SK-N-SH (cell line): Measurements from ENCODE around the gene MCM10. TPM values are rescaled to one million over a fixed set of nuclear protein-coding genes. Genes with fewer than 3 reads are reported as not detected.

Experiments
- CTCF ChIA-PET: fragments of 300-600, 350-600 bp; formaldehyde crosslinking; extraction: SDS; loops from one replicate; lab custom pipeline; 2021; lab: Yijun Ruan, JAX
- POLR2A ChIA-PET: fragments of 350-600 bp; sonication (Branson Sonifier 250); formaldehyde crosslinking; extraction: SDS; loops from one replicate; lab custom pipeline; 2020; ENCODE audit warnings: antibody characterized with exemption, inconsistent platforms; lab: Yijun Ruan, JAX
- DNase-seq: peaks from one replicate; pipeline ENCODE4 v3.0.0; 2012
- H2AFZ ChIP-seq: fragments of 200-600 bp; sonication (generic); 2 replicates; pipeline ENCODE4 v1.8.1; 2016; ENCODE audit warnings: antibody characterized with exemption, mild to moderate bottlenecking, low read depth
- H3F3A ChIP-seq: fragments of 200-600 bp; sonication (generic); replicated peaks from 2 replicates; pipeline ENCODE3; 2016; ENCODE audit warnings: antibody characterized with exemption, mild to moderate bottlenecking; ENCODE audit not compliant: insufficient read depth
- H3K27ac ChIP-seq, 2 experiments: fragments of 200-500 bp in 1 of 2; fragments of 200-600 bp in 1 of 2; sonication (Bioruptor generic) in 1 of 2; sonication (generic), shearing (Covaris generic) in 1 of 2; 2 replicates each; pipeline versions ENCODE4 v1.5.1 to v1.6.1; 2014 to 2016; ENCODE audit warnings: low read depth in 2 of 2, inconsistent platforms in 1 of 2, low read length in 1 of 2, mild to moderate bottlenecking in 1 of 2, mixed read lengths in 1 of 2
- H3K27me3 ChIP-seq: fragments of 200-600 bp; sonication (generic), shearing (Covaris generic); 2 replicates; pipeline ENCODE4 v1.6.1; 2016; ENCODE audit warnings: mixed run types; ENCODE audit not compliant: insufficient read depth
- H3K36me3 ChIP-seq, 2 experiments: fragments of 200-500 bp in 1 of 2; fragments of 200-600 bp in 1 of 2; sonication (Bioruptor generic) in 1 of 2; sonication (generic) in 1 of 2; replicated peaks in 1 of 2; 2 replicates each; pipeline versions ENCODE3 to v1.5.1; 2014 to 2016; ENCODE audit warnings: low read length in 1 of 2, mild to moderate bottlenecking in 1 of 2; ENCODE audit not compliant: insufficient read depth in 2 of 2, control insufficient read depth in 1 of 2
- H3K4me1 ChIP-seq, 2 experiments: fragments of 200-500 bp in 1 of 2; fragments of 200-600 bp in 1 of 2; sonication (Bioruptor generic) in 1 of 2; sonication (generic), shearing (Covaris generic) in 1 of 2; 2 replicates each; pipeline versions ENCODE4 v1.5.1 to v1.6.1; 2014 to 2016; ENCODE audit warnings: low read depth in 1 of 2, low read length in 1 of 2, mixed run types in 1 of 2; ENCODE audit not compliant: insufficient read depth in 2 of 2, control insufficient read depth in 1 of 2
- H3K4me2 ChIP-seq: fragments of 200-600 bp; sonication (generic), shearing (Covaris generic); 2 replicates; pipeline ENCODE4 v1.6.1; 2017; ENCODE audit warnings: mixed run types
- H3K4me3 ChIP-seq, 2 experiments: fragments of 200-500 bp in 1 of 2; fragments of 200-600 bp in 1 of 2; sonication (Bioruptor generic) in 1 of 2; sonication (generic), shearing (Covaris generic) in 1 of 2; 2 replicates each; pipeline versions ENCODE4 v1.5.1 to v1.8.1; 2014 to 2016; ENCODE audit warnings: low read depth in 2 of 2, inconsistent platforms in 1 of 2, low read length in 1 of 2, mild to moderate bottlenecking in 1 of 2, mixed read lengths in 1 of 2, moderate library complexity in 1 of 2
- H3K79me2 ChIP-seq: fragments of 200-600 bp; sonication (generic); 2 replicates; pipeline ENCODE4 v1.8.1; 2017; ENCODE audit warnings: mild to moderate bottlenecking; ENCODE audit not compliant: insufficient read depth
- H3K9ac ChIP-seq: fragments of 200-600 bp; sonication (generic); 2 replicates; pipeline ENCODE4 v1.6.1; 2017; ENCODE audit warnings: mixed run types
- H3K9me2 ChIP-seq: fragments of 200-600 bp; sonication (generic); 2 replicates; pipeline ENCODE4 v1.6.1; 2017; ENCODE audit warnings: mixed run types
- H3K9me3 ChIP-seq: fragments of 200-600 bp; sonication (generic); 2 replicates; pipeline ENCODE4 v1.6.1; 2017; ENCODE audit warnings: mixed run types, mild to moderate bottlenecking, moderate library complexity
- H4K20me1 ChIP-seq: fragments of 200-600 bp; sonication (generic); 2 replicates; pipeline ENCODE4 v1.6.1; 2017; ENCODE audit warnings: mild to moderate bottlenecking, mixed run types; ENCODE audit not compliant: insufficient read depth
- FOSL2 ChIP-seq: IDR thresholded peaks from 2 replicates; pipeline ENCODE4 v1.4.0; 2012; ENCODE audit warnings: low read depth, mild to moderate bottlenecking, moderate library complexity, borderline replicate concordance
- FOXJ3 ChIP-seq: sonication (generic); formaldehyde crosslinking; IDR thresholded peaks from 2 replicates; pipeline ENCODE4 v1.5.1; 2020; ENCODE audit warnings: mild to moderate bottlenecking, missing genetic modification reagents
- FOXM1 ChIP-seq: IDR thresholded peaks from 2 replicates; pipeline ENCODE4 v1.4.0; 2012; ENCODE audit warnings: low read depth, mild to moderate bottlenecking
- GABPA ChIP-seq: IDR thresholded peaks from 2 replicates; pipeline ENCODE4 v1.4.0; 2012; ENCODE audit warnings: low read depth, mild to moderate bottlenecking
- IRF3 ChIP-seq: fragments of 150-350 bp; IDR thresholded peaks from 2 replicates; pipeline ENCODE4 v1.6.1; 2016; ENCODE audit warnings: mild to moderate bottlenecking, low read depth, low read length
- JUND ChIP-seq: IDR thresholded peaks from 2 replicates; pipeline ENCODE4 v1.4.0; 2012
- POLR2AphosphoS5 ChIP-seq: IDR thresholded peaks from 2 replicates; pipeline ENCODE4 v1.6.1; 2012; ENCODE audit warnings: low read depth, low read length
- RCOR1 ChIP-seq: fragments of 150-350 bp; IDR thresholded peaks from 2 replicates; pipeline ENCODE4 v1.6.1; 2017; ENCODE audit warnings: antibody characterized with exemption, low read length
- USF2 ChIP-seq: fragments of 150-350 bp; IDR thresholded peaks from 2 replicates; pipeline ENCODE4 v1.6.1; 2017; ENCODE audit warnings: antibody characterized with exemption, low read length, low read depth, borderline replicate concordance
- ZBTB33 ChIP-seq: IDR thresholded peaks from 2 replicates; pipeline ENCODE4 v1.4.0; 2012; ENCODE audit warnings: low read depth, borderline replicate concordance
- WGBS: methylation state at CpG from one replicate; pipeline ENCODE4 v1.1.6; 2017; ENCODE audit warnings: low lambda C conversion rate; 5-methylcytosine and 5-hydroxymethylcytosine counted together
- polyA plus RNA-seq, 3 experiments: library from polyadenylated mRNA; depleted of rRNA; stranded (reverse); fragments of >200 nt; gene quantifications; 2 replicates each; pipeline ENCODE4 v1.2.3, GENCODE V29; 2012

MCM10 gene
- polyA plus RNA-seq, 1 of the 3 experiments (the other 2 are of a cell fraction): 5.1 TPM

GRCh38 chr10:13231190-13231589 lies 69.8 kb downstream of the MCM10 start:
- Histone ChIP-seq H3K4me1 (peaks cover 0 to 19% of the 10 kb centered on the region in 2 experiments; a peak in 1 of 4 replicates), H3K79me2 (no peaks in the 10 kb centered on the region), H3K4me2 (no peak overlapping the region), H2AFZ (no peak overlapping the region), H3K27me3 (no peaks in the 10 kb centered on the region), H3K36me3 (no peaks in the 10 kb centered on the region), H3F3A (no peaks in the 10 kb centered on the region), H4K20me1 (no peaks in the 10 kb centered on the region), H3K9me3 (no peaks in the 10 kb centered on the region), H3K27ac (no peak overlapping the region), H3K9me2 (no peaks in the 10 kb centered on the region), H3K9ac (no peak overlapping the region), H3K4me3 (no peak overlapping the region)
- WGBS: 59% methylated on average over 6 of the region's 9 CpGs
- ChIA-PET POLR2A (no interaction called here), CTCF (interaction anchor here (0.6 to 1.2 kb wide), 3 partner anchors 25 to 141 kb away, joined by 3 to 4 read pairs (median 3); no protein-coding TSS in a partner anchor)
- DNase-seq: no peak
- TF ChIP-seq ZBTB33 (no peak), POLR2AphosphoS5 (no peak), IRF3 (no peak), FOXM1 (no peak), GABPA (no peak), FOSL2 (no peak), FOXJ3 (no peak), RCOR1 (no peak)

GRCh38 chr10:13231808-13232207 lies 70.5 kb downstream of the MCM10 start:
- no peaks in the 10 kb centered on the region for H3K9me3 ChIP-seq
- ChIA-PET CTCF (interaction anchor here (0.6 to 1.2 kb wide), 3 partner anchors 26 to 140 kb away, joined by 3 to 4 read pairs (median 3); no protein-coding TSS in a partner anchor), POLR2A (no interaction called here)
- H3K79me2 ChIP-seq: no peaks in the 10 kb centered on the region
- no peak overlapping the region for H3K4me2 ChIP-seq
- no peak overlapping the region for H3K9ac ChIP-seq
- peaks cover 0 to 19% of the 10 kb centered on the region in 2 experiments; a peak in 1 of 4 replicates for H3K4me1 ChIP-seq
- no peaks in the 10 kb centered on the region for H3K9me2 ChIP-seq
- no peak overlapping the region for H3K4me3 ChIP-seq
- H3F3A ChIP-seq: no peaks in the 10 kb centered on the region
- H3K27ac ChIP-seq: no peak overlapping the region
- TF ChIP-seq JUND (no peak), USF2 (no peak), GABPA (no peak)
- WGBS: 72% methylated on average over 6 of the region's 6 CpGs
- H3K36me3 ChIP-seq: no peaks in the 10 kb centered on the region
- no peaks in the 10 kb centered on the region for H4K20me1 ChIP-seq
- no peak overlapping the region for H2AFZ ChIP-seq
- no peaks in the 10 kb centered on the region for H3K27me3 ChIP-seq
- no peak for DNase-seq
